K562 (cell line): ENCODE data around the gene CALU. TPM values are rescaled to one million over a fixed set of nuclear protein-coding genes. Genes with fewer than 3 reads are reported as not detected.

Experiments used
- ARID1B ChIP-seq: fragments of 450-650 bp; IDR thresholded peaks from 2 replicates; pipeline ENCODE4 v1.6.1; 2016; ENCODE audit warnings: antibody characterized with exemption, mild to moderate bottlenecking, inconsistent platforms
- ATF7 ChIP-seq: fragments of 450-650 bp; IDR thresholded peaks from 2 replicates; pipeline ENCODE4 v1.7.1; 2014; ENCODE audit warnings: mild to moderate bottlenecking, moderate library complexity
- EGR1 ChIP-seq: fragments of 450-650 bp; conservative IDR thresholded peaks from 2 replicates; pipeline ENCODE4 v1.6.1; 2017; ENCODE audit warnings: mild to moderate bottlenecking
- ELK1 ChIP-seq: sonication (generic); formaldehyde crosslinking; IDR thresholded peaks from 2 replicates; pipeline ENCODE4 v1.8.1; 2022; ENCODE audit warnings: missing genetic modification reagents
- HDGF ChIP-seq: fragments of 450-650 bp; IDR thresholded peaks from 2 replicates; pipeline ENCODE4 v1.6.1; 2016
- MTA3 ChIP-seq: fragments of 450-650 bp; formaldehyde crosslinking; IDR thresholded peaks from 2 replicates; pipeline ENCODE4 v1.6.1; 2017; ENCODE audit warnings: mild to moderate bottlenecking, borderline replicate concordance
- PATZ1 ChIP-seq: fragments of 250-450 bp; sonication (Bioruptor Pico); IDR thresholded peaks from 2 replicates; pipeline ENCODE4 v1.5.0; 2020; ENCODE audit warnings: mild to moderate bottlenecking, borderline replicate concordance
- PBX2 ChIP-seq, 2 experiments: IDR thresholded peaks in 1 of 2; conservative IDR thresholded peaks in 1 of 2; 2 replicates each; pipeline ENCODE4 v1.6.1; 2016; ENCODE audit warnings: low read depth in 2 of 2, mild to moderate bottlenecking in 1 of 2, missing compliant biosample characterization in 1 of 2, missing genetic modification characterization in 1 of 2, moderate library complexity in 1 of 2
- PREB ChIP-seq: sonication (generic); formaldehyde crosslinking; IDR thresholded peaks from 2 replicates; pipeline ENCODE4 v1.8.1; 2023; ENCODE audit warnings: mild to moderate bottlenecking, missing genetic modification reagents
- SIN3A ChIP-seq, 2 experiments: fragments of 150-350 bp in 1 of 2; IDR thresholded peaks; 2 replicates each; pipeline ENCODE4 v1.6.1; 2011 to 2016; ENCODE audit warnings: borderline replicate concordance in 2 of 2, low read depth in 2 of 2, low read length in 2 of 2, mild to moderate bottlenecking in 2 of 2, moderate library complexity in 2 of 2; ENCODE audit not compliant: control insufficient read depth in 1 of 2
- SRSF1 ChIP-seq: fragments of 200-400 bp; formaldehyde crosslinking; IDR thresholded peaks from 2 replicates; pipeline ENCODE4 v1.6.1; 2017; ENCODE audit warnings: mild to moderate bottlenecking, low read depth, low read length, moderate library complexity
- SRSF7 ChIP-seq: fragments of 200-400 bp; formaldehyde crosslinking; optimal IDR thresholded peaks from 2 replicates; pipeline ENCODE3; 2017; ENCODE audit warnings: mild to moderate bottlenecking, low read depth, low read length
- TFAM ChIP-seq: fragments of 250-450 bp; sonication (Bioruptor Pico); conservative IDR thresholded peaks from 2 replicates; pipeline ENCODE4 v1.5.0; 2021; ENCODE audit warnings: mild to moderate bottlenecking, moderate library complexity
- ZBTB9 ChIP-seq: fragments of 450-650 bp; formaldehyde crosslinking; IDR thresholded peaks from 2 replicates; pipeline ENCODE4 v1.4.0; 2020; ENCODE audit warnings: mild to moderate bottlenecking, moderate library complexity
- ZNF655 ChIP-seq: fragments of 250-450 bp; sonication (Bioruptor Pico); IDR thresholded peaks from 2 replicates; pipeline ENCODE4 v1.5.0; 2021
- ZNF77 ChIP-seq: fragments of 250-450 bp; sonication (Bioruptor Pico); IDR thresholded peaks from 2 replicates; pipeline ENCODE4 v1.5.0; 2020
- ZNF830 ChIP-seq: fragments of 250-450 bp; sonication (Bioruptor Pico); IDR thresholded peaks from 2 replicates; pipeline ENCODE4 v1.5.0; 2021; ENCODE audit warnings: mild to moderate bottlenecking
- polyA plus RNA-seq, 8 experiments: library from polyadenylated mRNA; depleted of rRNA in 4 of 8; stranded (reverse) in 5 of 8; unstranded in 3 of 8; fragments of >200 nt; fragmentation: Nextera tagmentation in 2 of 8; fragmentation: Illumina TruSeq in 1 of 8; extraction: Ambion mirVana in 2 of 8; extraction: Trizol in 1 of 8; gene quantifications; 2 replicates each; pipeline versions ENCODE4 v1.2.1 to v1.2.3, GENCODE V29; 2011 to 2014; ENCODE audit warnings: inconsistent platforms in 1 of 8, missing spikeins in 1 of 8
- total RNA-seq, 7 experiments: library from RNA; depleted of rRNA in 6 of 7; stranded (reverse); fragments of >200 nt in 6 of 7; fragmentation: Illumina TruSeq in 2 of 7; extraction: Trizol in 2 of 7; gene quantifications; 2 replicates each; pipeline versions ENCODE4 v1.2.1 to v1.2.3, GENCODE V29; 2011 to 2021; ENCODE audit warnings: low replicate concordance in 1 of 7

Gene CALU
- total and polyA plus RNA-seq, 9 of the 15 experiments (the other 6 are each of a cell fraction or from before 2014, with no cell fraction given): 166 to 286 (median 215) TPM

- TF ChIP-seq PATZ1 (CRISPR knock-in tag): no peak
- no peak for TF ChIP-seq PBX2 (CRISPR knock-in tag; IDR thresholded peaks at IDR 0.05; ENCODE audit: low read depth)
- no peak for TF ChIP-seq PBX2 (tag; conservative IDR thresholded peaks at IDR 0.05; ENCODE audit: low read depth)
- peak; percentile 86 for TF ChIP-seq ATF7
- no peak for TF ChIP-seq ZNF830 (CRISPR knock-in tag)
- TF ChIP-seq MTA3: peak; percentile 79; the same call in 1 of the 2 replicates
- TF ChIP-seq ELK1 (CRISPR knock-in tag): no peak
- no peak for TF ChIP-seq TFAM (CRISPR knock-in tag)
- TF ChIP-seq PREB: peak; percentile 91; the same call in 1 of the 2 replicates
- no peak for TF ChIP-seq ZNF655
- TF ChIP-seq ZBTB9 (CRISPR knock-in tag): peak; percentile 95
- no peak for TF ChIP-seq SRSF7
- no peak for TF ChIP-seq HDGF
- peak; percentile 31; the same call in 1 of the 2 replicates for TF ChIP-seq EGR1
- peak; percentile 52; the same call in 1 of the 2 replicates for TF ChIP-seq ZNF77 (CRISPR knock-in tag)
- 0 out of 4 replicates have a peak, but pooled peaks of 1 of the 2 experiments have one; percentile 4 for TF ChIP-seq SIN3A (IDR thresholded peaks at IDR 0.05; ENCODE audit: borderline replicate concordance in 2 of 2, control insufficient read depth in 1 of 2, low read depth in 2 of 2, low read length in 2 of 2)
- TF ChIP-seq ARID1B: peak; percentile 66
- no peak for TF ChIP-seq SRSF1
These were observed 44.1 kb downstream of the CALU start (continued) for GRCh38 chr7:128783143-128783861.
